Measurements from ENCODE around the gene ART4. TPM values are rescaled to one million over a fixed set of nuclear protein-coding genes. Genes with fewer than 3 reads are reported as not detected.
A peak's percentile ranks its signal among the peaks of the same experiment; 100 is the strongest.

Gene ART4
- total RNA-seq, 2 experiments from 2014 or later: not detected

DNA sequence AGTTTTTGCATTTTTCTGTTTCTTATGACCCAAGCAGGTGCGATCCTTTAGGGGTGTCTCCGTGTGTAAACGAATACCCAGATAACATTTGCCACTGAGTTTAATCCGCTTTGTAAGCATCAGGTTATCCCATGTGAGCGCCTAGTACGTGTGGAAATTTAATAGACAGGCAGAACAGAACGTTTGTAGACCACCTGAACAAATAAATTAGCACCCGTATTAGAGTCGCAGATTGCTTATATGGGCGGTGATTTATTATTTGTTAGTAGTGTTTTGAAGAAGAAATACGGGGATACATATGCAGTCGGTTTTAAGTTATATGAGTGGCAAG lies 39.5 kb downstream of the ART4 start:
- Mint-ChIP-seq H3K4me1 (ENCODE audit: low read depth) (peaks cover 18% of the 10 kb centered on the region), H3K27me3 (no peaks in the 10 kb centered on the region), H3K4me3 (no peak overlapping the region), H3K9me3 (no peaks in the 10 kb centered on the region), H3K36me3 (ENCODE audit: low read depth) (peaks cover 17% of the 10 kb centered on the region), H3K27ac (no peak overlapping the region)
- peaks cover 7% of the 10 kb centered on the region for H3K4me1 ChIP-seq (ENCODE audit: insufficient read depth, low read length)
- peaks cover 12% of the 10 kb centered on the region for H3K36me3 ChIP-seq (ENCODE audit: insufficient read depth, low read length)
- TF ChIP-seq, protein P1, sequence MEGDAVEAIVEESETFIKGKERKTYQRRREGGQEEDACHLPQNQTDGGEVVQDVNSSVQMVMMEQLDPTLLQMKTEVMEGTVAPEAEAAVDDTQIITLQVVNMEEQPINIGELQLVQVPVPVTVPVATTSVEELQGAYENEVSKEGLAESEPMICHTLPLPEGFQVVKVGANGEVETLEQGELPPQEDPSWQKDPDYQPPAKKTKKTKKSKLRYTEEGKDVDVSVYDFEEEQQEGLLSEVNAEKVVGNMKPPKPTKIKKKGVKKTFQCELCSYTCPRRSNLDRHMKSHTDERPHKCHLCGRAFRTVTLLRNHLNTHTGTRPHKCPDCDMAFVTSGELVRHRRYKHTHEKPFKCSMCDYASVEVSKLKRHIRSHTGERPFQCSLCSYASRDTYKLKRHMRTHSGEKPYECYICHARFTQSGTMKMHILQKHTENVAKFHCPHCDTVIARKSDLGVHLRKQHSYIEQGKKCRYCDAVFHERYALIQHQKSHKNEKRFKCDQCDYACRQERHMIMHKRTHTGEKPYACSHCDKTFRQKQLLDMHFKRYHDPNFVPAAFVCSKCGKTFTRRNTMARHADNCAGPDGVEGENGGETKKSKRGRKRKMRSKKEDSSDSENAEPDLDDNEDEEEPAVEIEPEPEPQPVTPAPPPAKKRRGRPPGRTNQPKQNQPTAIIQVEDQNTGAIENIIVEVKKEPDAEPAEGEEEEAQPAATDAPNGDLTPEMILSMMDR (IDR thresholded peaks at IDR 0.05): no peak
- CTCF ChIA-PET: interaction anchor here (0.9 to 1.9 kb wide), 4 partner anchors 11 to 192 kb away, joined by 3 to 12 read pairs (median 6); a partner anchor contains a TSS
- peak overlapping the region; percentile 89 for H3K4me3 ChIP-seq (ENCODE audit: low read length)
- intact Hi-C loops (cut with DNase I, micrococcal nuclease): loop anchor here (1.0 to 10.0 kb wide), 7 partner anchors 27 to 1081 kb away; partner anchors contain the start of genes ARHGDIB (in 2 of the 2) and STRAP (in 1 of the 2)
- no peaks in the 10 kb centered on the region for H3K27me3 ChIP-seq (ENCODE audit: control insufficient read depth in 1 of 2, insufficient read depth in 2 of 2, low read length in 2 of 2)
- H3K27ac ChIP-seq (ENCODE audit: low read depth in 1 of 2, low read length in 2 of 2): peak overlapping the region; percentile 73 to 96
- POLR2A ChIA-PET: interaction anchor here (0.6 to 9.9 kb wide), 25 partner anchors 10 to 1107 kb away, joined by 3 to 375 read pairs (median 4); partner anchors contain the start of genes ARHGDIB, ATF7IP and DERA
- no peak for DNase-seq
- ATAC-seq (ENCODE audit: poor library complexity): peak; percentile 9
- H3K9me3 ChIP-seq (ENCODE audit: control insufficient read depth in 1 of 2, insufficient read depth in 1 of 2, low read length in 2 of 2): no peaks in the 10 kb centered on the region

DNA sequence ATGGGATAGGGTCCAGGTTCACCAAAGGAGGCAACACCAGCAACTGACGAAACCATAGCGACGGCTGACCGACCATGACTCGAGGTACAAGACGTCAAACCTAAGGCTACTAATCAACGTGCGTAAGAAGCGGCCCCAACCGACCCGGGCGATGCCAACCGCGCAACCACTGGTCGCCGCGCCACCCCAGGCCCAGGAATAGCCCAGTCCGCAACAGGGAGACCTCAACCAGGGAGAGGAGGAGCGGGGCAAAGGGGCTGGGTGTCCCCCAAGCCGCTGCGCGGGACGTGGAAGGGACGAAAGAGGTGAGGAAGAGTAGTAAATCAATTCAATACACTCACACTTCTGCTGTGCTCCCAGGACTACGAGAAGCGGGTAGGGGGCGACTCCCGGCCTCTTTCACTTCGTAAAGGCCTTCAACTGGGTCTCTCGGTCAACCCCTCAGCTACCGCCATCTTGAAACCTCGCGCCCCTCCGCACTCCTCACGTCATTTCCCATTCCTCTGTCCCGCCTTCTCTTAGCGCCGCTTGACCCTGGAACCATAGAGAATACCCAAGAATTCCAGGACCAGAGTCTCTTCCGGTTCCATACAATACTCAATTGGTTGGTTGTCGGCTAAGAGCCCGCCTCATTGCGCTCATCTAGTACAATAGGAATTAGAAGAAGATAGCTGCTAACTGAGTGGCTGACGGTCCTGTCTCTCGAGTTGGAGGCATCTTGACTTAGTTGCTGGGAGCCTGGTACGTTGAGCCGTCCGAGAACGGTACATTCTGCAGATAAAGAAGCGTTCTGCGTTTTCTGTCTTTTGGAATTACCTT lies 40.1 kb downstream of the ART4 start, which contains the start of the genes C12orf60 and WBP11:
Gene C12orf60 (plus strand): TSS at position 660 of the 819 bp plus-strand sequence. CDS start 19,266 bp downstream, outside the sequence.
Gene WBP11 (minus strand): TSS at position 468 of the 819 bp plus-strand sequence. CDS start 2,095 bp downstream, outside the sequence.
- H3K36me3 Mint-ChIP-seq (ENCODE audit: low read depth): peaks cover 22% of the 10 kb centered on the region
- TF ChIP-seq, protein P1 (IDR thresholded peaks at IDR 0.05): no peak
- peak; percentile 95 for ATAC-seq (ENCODE audit: poor library complexity)
- CTCF ChIA-PET: interaction anchor here (0.9 to 1.9 kb wide), 5 partner anchors 11 to 192 kb away, joined by 3 to 12 read pairs (median 4); a partner anchor contains a TSS
- POLR2A ChIA-PET: interaction anchor here (0.6 to 9.9 kb wide), 29 partner anchors 10 to 1108 kb away, joined by 3 to 375 read pairs (median 4); partner anchors contain the start of genes ARHGDIB, ATF7IP and DERA
- H3K4me1 ChIP-seq (ENCODE audit: insufficient read depth, low read length): peaks cover 7% of the 10 kb centered on the region
- peaks cover 16% of the 10 kb centered on the region for H3K36me3 ChIP-seq (ENCODE audit: insufficient read depth, low read length)
- H3K4me1 Mint-ChIP-seq (ENCODE audit: low read depth): peaks cover 18% of the 10 kb centered on the region
- no peaks in the 10 kb centered on the region for H3K9me3 Mint-ChIP-seq
- H3K27ac Mint-ChIP-seq: no peak within 1 kb of the TSS
- H3K9me3 ChIP-seq (ENCODE audit: control insufficient read depth in 1 of 2, insufficient read depth in 1 of 2, low read length in 2 of 2): no peaks in the 10 kb centered on the region
- H3K27me3 Mint-ChIP-seq: no peaks in the 10 kb centered on the region
- peak within 1 kb of the TSS; percentile 88 to 96 for H3K27ac ChIP-seq (ENCODE audit: low read depth in 1 of 2, low read length in 2 of 2)
- intact Hi-C loops (cut with DNase I, micrococcal nuclease): loop anchor here (1.0 to 10.0 kb wide), 7 partner anchors 26 to 1082 kb away; partner anchors contain the start of genes ARHGDIB (in 2 of the 2) and STRAP (in 1 of the 2)
- no peaks in the 10 kb centered on the region for H3K27me3 ChIP-seq (ENCODE audit: control insufficient read depth in 1 of 2, insufficient read depth in 2 of 2, low read length in 2 of 2)
- peak; percentile 73 to 98 (median 80) for DNase-seq
- H3K4me3 Mint-ChIP-seq: no peak within 1 kb of the TSS
- H3K4me3 ChIP-seq (ENCODE audit: low read length): peak within 1 kb of the TSS; percentile 89

DNA sequence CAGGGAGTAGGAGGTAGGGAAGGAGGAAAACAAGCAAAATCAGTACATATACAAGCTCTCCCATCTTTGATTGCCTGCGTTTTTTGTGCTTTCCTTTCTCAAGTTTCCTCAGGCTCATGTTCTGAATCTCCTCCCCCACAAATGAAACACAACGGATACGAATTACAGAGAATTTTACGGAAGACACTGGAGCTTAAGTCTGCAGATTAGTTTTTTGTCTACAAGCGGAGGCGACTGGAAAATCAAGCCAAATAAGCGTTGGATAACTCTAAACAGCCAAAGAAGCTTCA lies 40.7 kb downstream of the ART4 start:
- DNase-seq: no peak
- TF ChIP-seq, protein P1 (IDR thresholded peaks at IDR 0.05): no peak
- Histone ChIP-seq H3K4me1 (ENCODE audit: insufficient read depth, low read length) (peaks cover 7% of the 10 kb centered on the region), H3K27ac (ENCODE audit: low read depth in 1 of 2, low read length in 2 of 2) (peak overlapping the region; percentile 88 to 96), H3K4me3 (ENCODE audit: low read length) (peak overlapping the region; percentile 89), H3K36me3 (ENCODE audit: insufficient read depth, low read length) (peaks cover 22% of the 10 kb centered on the region), H3K9me3 (ENCODE audit: control insufficient read depth in 1 of 2, insufficient read depth in 1 of 2, low read length in 2 of 2) (no peaks in the 10 kb centered on the region), H3K27me3 (ENCODE audit: control insufficient read depth in 1 of 2, insufficient read depth in 2 of 2, low read length in 2 of 2) (no peaks in the 10 kb centered on the region)
- Mint-ChIP-seq H3K27ac (no peak overlapping the region), H3K9me3 (no peaks in the 10 kb centered on the region), H3K27me3 (no peaks in the 10 kb centered on the region), H3K4me3 (no peak overlapping the region), H3K4me1 (ENCODE audit: low read depth) (peaks cover 19% of the 10 kb centered on the region), H3K36me3 (ENCODE audit: low read depth) (peaks cover 28% of the 10 kb centered on the region)
- intact Hi-C loops (cut with DNase I, micrococcal nuclease): loop anchor here (1.0 to 10.0 kb wide), 7 partner anchors 26 to 1082 kb away; partner anchors contain the start of genes ARHGDIB (in 2 of the 2) and STRAP (in 1 of the 2)
- CTCF ChIA-PET: interaction anchor here (0.9 to 1.9 kb wide), 5 partner anchors 12 to 193 kb away, joined by 3 to 12 read pairs (median 4); a partner anchor contains a TSS
- ATAC-seq (ENCODE audit: poor library complexity): no peak
- POLR2A ChIA-PET: interaction anchor here (0.6 to 9.9 kb wide), 17 partner anchors 9 to 1108 kb away, joined by 3 to 375 read pairs (median 4); partner anchors contain the start of genes ARHGDIB, ATF7IP and DERA
